Aorta (tissue), 5 donors: ENCODE measurements around the gene GPRC5D. TPM values are rescaled to one million over a fixed set of nuclear protein-coding genes. Genes with fewer than 3 reads are reported as not detected.
A peak's percentile ranks its signal among the peaks of the same experiment; 100 is the strongest.

ENCODE experiments used
- ATAC-seq: fragments of 200-7000 bp; cut with Tn5 transposase; one replicate; pipeline ENCODE4 v1.9.1; 2022; ENCODE audit warnings: moderate library complexity; ENCODE audit not compliant: low FRiP score
- DNase-seq, 2 donors: peaks; one replicate each; pipeline ENCODE4 v3.0.0-alpha.2; 2020
- H3K27ac ChIP-seq, 2 donors: one replicate each; pipeline ENCODE4 v1.5.1; 2013; ENCODE audit warnings: low read length in 2 of 2, mild to moderate bottlenecking in 2 of 2, moderate library complexity in 2 of 2, control low read depth in 1 of 2, inconsistent platforms in 1 of 2, low read depth in 1 of 2
- H3K27me3 ChIP-seq, 2 donors: one replicate each; pipeline ENCODE4 v1.6.1; 2013; ENCODE audit warnings: control low read depth in 1 of 2, low read length in 1 of 2, mild to moderate bottlenecking in 1 of 2, moderate library complexity in 1 of 2; ENCODE audit not compliant: insufficient read depth in 2 of 2, control insufficient read depth in 1 of 2
- H3K36me3 ChIP-seq, 2 donors: one replicate each; pipeline ENCODE4 v1.6.1; 2013; ENCODE audit warnings: control low read depth in 1 of 2, low read length in 1 of 2, mild to moderate bottlenecking in 1 of 2; ENCODE audit not compliant: insufficient read depth in 2 of 2, control insufficient read depth in 1 of 2
- H3K4me1 ChIP-seq, 2 donors: one replicate each; pipeline ENCODE4 v1.6.1; 2013; ENCODE audit warnings: low read length in 2 of 2, control low read depth in 1 of 2, mild to moderate bottlenecking in 1 of 2, moderate library complexity in 1 of 2; ENCODE audit not compliant: insufficient read depth in 2 of 2, control insufficient read depth in 1 of 2
- H3K4me3 ChIP-seq, 2 donors: one replicate each; pipeline ENCODE4 v1.5.1; 2013; ENCODE audit warnings: low read length in 2 of 2, control low read depth in 1 of 2, mild to moderate bottlenecking in 1 of 2
- H3K9me3 ChIP-seq: one replicate; pipeline ENCODE4 v1.6.1; 2013; ENCODE audit warnings: mild to moderate bottlenecking, low read length; ENCODE audit not compliant: control insufficient read depth
- WGBS, 2 donors: extraction: QIAGEN DNeasy Blood & Tissue Kit; methylation state at CpG; one replicate each; pipeline ENCODE4 v1.1.7; 2013; 5-methylcytosine and 5-hydroxymethylcytosine counted together
- intact Hi-C, 2 donors: fragments of 100-400 bp; cut with DNase I; formaldehyde crosslinking; loops; one replicate each; pipeline versions ENCODE4 v1.14.2 to v1.15.0; 2022
- polyA plus RNA-seq, 2 donors: library from polyadenylated mRNA; stranded (reverse); fragments of 200-250 nt; gene quantifications; one replicate each; pipeline ENCODE4 v1.2.3, GENCODE V29; 2013
- total RNA-seq, 2 donors: library from RNA; stranded (reverse); fragmentation: NEBNext Ultra II Directional; extraction: Animal tissue kit (Norgen Biotek cat#: 25700); gene quantifications; one replicate each; pipeline ENCODE4 v1.2.1, GENCODE V29; 2021
- donor health status: healthy with polysubstance abuse.
- donor health status: Bipolar disorder and iron deficiency.
- donor health status: DM: no; HTN: no; CAD: no.
- donor health status: DM: no; HTN: no; CAD: no.
- donor health status: DM: yes; HTN: yes; CAD: no.

The GPRC5D gene
- total and polyA plus RNA-seq, 4 donors, result 0.39 TPM; not detected in 3

- no peaks in the 10 kb centered on the region for H3K9me3 ChIP-seq
- peak; percentile 64 for ATAC-seq
- H3K4me1 ChIP-seq, result no peaks in the 10 kb centered on the region
- intact Hi-C loops, result no loop called here
- H3K27ac ChIP-seq, result no peak overlapping the region
- 7 to 10% methylated on average over 1 of the region's 1 CpG for WGBS, 2 donors
- no peaks in the 10 kb centered on the region for H3K36me3 ChIP-seq
- no peak for DNase-seq
- H3K27me3 ChIP-seq, result no peaks in the 10 kb centered on the region
- no peak overlapping the region for H3K4me3 ChIP-seq
These were observed 26.6 kb downstream of the GPRC5D start for GRCh38 chr12:12925388-12925787.

DNA sequence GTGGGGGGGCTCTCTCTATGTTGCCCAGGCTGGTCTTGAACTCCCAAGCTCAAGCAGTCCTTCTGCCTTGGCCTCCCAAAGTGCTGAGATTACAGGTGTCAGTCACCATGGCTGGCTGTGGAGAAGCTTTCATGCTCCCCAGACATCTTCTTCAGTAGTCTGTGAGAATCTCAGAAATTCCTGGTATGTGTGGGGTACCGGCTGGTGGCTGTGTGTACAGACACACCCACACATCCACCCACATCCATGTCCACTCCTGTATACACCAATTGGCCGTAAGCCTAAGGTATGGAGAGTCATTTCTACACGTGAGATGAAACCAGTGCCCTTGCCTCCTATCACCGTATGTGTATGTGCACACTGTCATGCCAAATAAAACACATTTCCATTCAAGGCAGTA, 27.8 kb downstream of the GPRC5D start:
- H3K36me3 ChIP-seq, result no peaks in the 10 kb centered on the region
- intact Hi-C loops, result no loop called here
- DNase-seq (no peak), ATAC-seq (no peak)
- no peaks in the 10 kb centered on the region for H3K9me3 ChIP-seq
- no peak overlapping the region for H3K27ac ChIP-seq
- H3K4me3 ChIP-seq, result no peak overlapping the region
- no peaks in the 10 kb centered on the region for H3K27me3 ChIP-seq
- no peaks in the 10 kb centered on the region for H3K4me1 ChIP-seq
- 36 to 51% methylated on average over 4 of the region's 4 CpGs for WGBS, 2 donors

DNA sequence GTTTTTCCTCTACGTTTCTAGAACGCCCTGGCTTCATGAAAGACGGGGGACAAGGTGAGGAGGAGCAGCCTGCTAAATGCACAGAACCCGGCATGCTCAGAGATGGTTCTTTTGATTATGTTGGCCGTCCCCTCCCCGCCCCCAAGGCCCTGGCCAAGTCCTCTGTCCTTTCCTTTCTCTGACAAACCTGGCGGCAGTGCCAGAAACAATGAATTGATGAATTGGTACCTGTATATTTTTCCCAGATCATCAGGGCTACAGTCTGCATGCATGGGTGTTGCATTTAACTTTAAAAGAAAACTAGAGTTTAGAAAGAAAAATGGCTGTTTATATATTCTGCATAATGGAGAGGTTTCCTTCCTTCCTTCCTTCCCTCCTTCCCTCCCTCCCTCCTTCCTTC, 29.0 kb downstream of the GPRC5D start:
- Histone ChIP-seq H3K4me3 (no peak overlapping the region), H3K27me3 (no peaks in the 10 kb centered on the region), H3K36me3 (no peaks in the 10 kb centered on the region), H3K9me3 (no peaks in the 10 kb centered on the region), H3K27ac (no peak overlapping the region), H3K4me1 (no peaks in the 10 kb centered on the region)
- ATAC-seq, result no peak
- DNase-seq, result no peak
- WGBS, 2 donors, result 90 to 92% methylated on average over 7 of the region's 7 CpGs
- intact Hi-C loops, result no loop called here

DNA sequence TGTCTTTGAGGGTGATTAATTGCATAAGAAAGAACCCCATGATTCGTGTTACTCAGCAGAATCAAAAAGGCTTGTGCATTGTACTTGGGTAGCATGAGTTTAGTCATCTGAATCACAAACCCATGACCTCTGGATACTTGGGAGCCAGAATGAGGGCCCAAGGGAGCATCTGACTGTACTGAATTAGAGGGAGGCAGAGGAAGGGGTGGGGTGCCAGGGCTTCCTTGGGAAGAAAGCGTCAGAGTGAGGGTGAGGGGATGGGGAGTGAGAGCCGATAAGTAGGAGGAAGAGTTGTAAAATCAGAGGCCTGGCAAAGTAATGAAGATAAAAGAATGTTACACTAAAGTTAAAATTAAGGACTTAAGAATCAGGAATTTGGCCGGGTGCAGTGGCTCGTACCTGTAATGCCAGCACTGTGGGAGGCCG, 29.8 kb downstream of the GPRC5D start:
- Histone ChIP-seq H3K4me1 (no peaks in the 10 kb centered on the region), H3K27ac (no peak overlapping the region), H3K36me3 (no peaks in the 10 kb centered on the region), H3K27me3 (no peaks in the 10 kb centered on the region), H3K4me3 (no peak overlapping the region), H3K9me3 (no peaks in the 10 kb centered on the region)
- DNase-seq, result peak in 1 of 2 donors; percentile 74
- peak; percentile 67 for ATAC-seq
- intact Hi-C loops, result no loop called here
- 64 to 66% methylated on average over 6 of the region's 6 CpGs for whole genome bisulfite sequencing, 2 donors

- Histone ChIP-seq H3K4me3 (no peak overlapping the region), H3K4me1 (no peaks in the 10 kb centered on the region), H3K27me3 (no peaks in the 10 kb centered on the region), H3K9me3 (no peaks in the 10 kb centered on the region), H3K36me3 (no peaks in the 10 kb centered on the region), H3K27ac (no peak overlapping the region)
- DNase-seq (no peak), ATAC-seq (no peak)
- intact Hi-C loops, result loop anchor here (5.0 to 10.0 kb wide), 4 partner anchors 57 to 292 kb away; no protein-coding TSS in a partner anchor
- WGBS, 2 donors, result 68 to 69% methylated on average over 5 of the region's 5 CpGs
These were observed 32.1 kb downstream of the GPRC5D start for GRCh38 chr12:12919666-12920435.

GRCh38 chr12:12918781-12919389, 33.1 kb downstream of the GPRC5D start:
- 44 to 45% methylated on average over 6 of the region's 6 CpGs for WGBS, 2 donors
- Histone ChIP-seq H3K9me3 (no peaks in the 10 kb centered on the region), H3K4me3 (no peak overlapping the region), H3K4me1 (no peaks in the 10 kb centered on the region), H3K36me3 (no peaks in the 10 kb centered on the region), H3K27me3 (no peaks in the 10 kb centered on the region), H3K27ac (no peak overlapping the region)
- no peak for ATAC-seq
- no peak for DNase-seq
- intact Hi-C loops, result loop anchor here (5.0 to 10.0 kb wide), 4 partner anchors 58 to 293 kb away; no protein-coding TSS in a partner anchor

DNA sequence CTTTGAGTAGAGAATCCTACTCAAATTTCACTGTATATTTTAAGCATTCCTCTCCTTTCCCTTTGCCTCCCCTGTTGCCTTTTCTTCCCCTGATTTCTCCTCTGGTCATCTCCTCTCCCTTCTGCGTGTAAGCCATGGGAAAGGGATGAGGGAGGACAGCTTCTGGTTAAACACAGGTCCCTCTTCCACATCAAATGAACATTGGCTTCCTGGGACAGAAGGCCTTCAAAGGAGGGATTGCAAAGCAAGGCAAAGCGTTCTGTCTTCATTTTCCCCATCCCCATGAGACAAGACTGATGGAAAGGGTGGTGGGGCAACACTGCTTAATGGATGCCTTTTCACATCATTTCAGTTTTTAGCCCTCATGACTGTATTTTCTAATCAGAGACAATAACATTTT, 34.5 kb downstream of the GPRC5D start:
- intact Hi-C loops, result loop anchor here (2.0 to 10.0 kb wide), 5 partner anchors 60 to 295 kb away; no protein-coding TSS in a partner anchor
- Histone ChIP-seq H3K27me3 (no peaks in the 10 kb centered on the region), H3K4me3 (no peak overlapping the region), H3K9me3 (no peaks in the 10 kb centered on the region), H3K4me1 (no peaks in the 10 kb centered on the region), H3K36me3 (peaks cover 0 to 3% of the 10 kb centered on the region in 2 donors), H3K27ac (peak overlapping the region in 1 of 2 donors; percentile 24)
- no peak for DNase-seq
- no peak for ATAC-seq
- WGBS, 2 donors, result 90 to 93% methylated on average over 2 of the region's 2 CpGs

GRCh38 chr12:12916135-12916944, 35.6 kb downstream of the GPRC5D start:
- peak; percentile 89 to 94 for DNase-seq
- Histone ChIP-seq H3K4me3 (no peak overlapping the region), H3K36me3 (peaks cover 0 to 3% of the 10 kb centered on the region in 2 donors), H3K27ac (peak overlapping the region; percentile 10 to 15), H3K27me3 (no peaks in the 10 kb centered on the region), H3K9me3 (no peaks in the 10 kb centered on the region), H3K4me1 (no peaks in the 10 kb centered on the region)
- WGBS, 2 donors, result 9 to 11% methylated on average over 19 of the region's 19 CpGs
- peak; percentile 96 for ATAC-seq
- intact Hi-C loops, result loop anchor here (2.0 to 10.0 kb wide), 5 partner anchors 61 to 296 kb away; no protein-coding TSS in a partner anchor
